LoVo (cell line): ENCODE results near the gene SYT12.
"Not testable (repeated sequence)": the region's sequence is repeated elsewhere in the genome, so short reads cannot be mapped to it uniquely, and the experiment has no call there.

Experiments used
- DNase-seq: peaks from one replicate; pipeline ENCODE4 v3.0.0-alpha.2; 2016; ENCODE audit warnings: low spot score

Gene SYT12

GRCh38 chr11:67022961-67023956, at the start of gene SYT12:
TSS of gene SYT12 (plus strand) at chr11:67023134. CDS start at chr11:67030145, 7,011 bp downstream.
- no peak for DNase-seq

GRCh38 chr11:66973956-66974580, 48.9 kb upstream of the SYT12 start:
- no peak for DNase-seq

- DNase-seq: peak; percentile 24
Observed at GRCh38 chr11:66974724-66975404, 48.1 kb upstream of the SYT12 start, which contains the start of gene C11orf86. TSS of gene C11orf86 (plus strand) at chr11:66975304. CDS start at chr11:66975363, 59 bp downstream.

- DNase-seq: no peak
Observed at GRCh38 chr11:66975405-66976027, 47.4 kb upstream of the SYT12 start.

GRCh38 chr11:66976028-66976467, 46.9 kb upstream of the SYT12 start:
- no peak for DNase-seq

GRCh38 chr11:66976925-66977324, 46.0 kb upstream of the SYT12 start:
- no peak for DNase-seq

- DNase-seq: no peak
Observed at GRCh38 chr11:66978229-66978628, 44.7 kb upstream of the SYT12 start.

GRCh38 chr11:66978717-66979116, 44.2 kb upstream of the SYT12 start:
- no peak for DNase-seq

- DNase-seq: peak; percentile 8
Observed at GRCh38 chr11:66979336-66979980, 43.5 kb upstream of the SYT12 start.

- peak; percentile 95 for DNase-seq
Observed at GRCh38 chr11:66981976-66982578, 40.9 kb upstream of the SYT12 start.

- DNase-seq: no peak
Observed at GRCh38 chr11:66983275-66983924, 39.5 kb upstream of the SYT12 start.

GRCh38 chr11:66985508-66986177, 37.3 kb upstream of the SYT12 start:
- DNase-seq: no peak

GRCh38 chr11:66986178-66986545, 36.8 kb upstream of the SYT12 start:
- DNase-seq: no peak

GRCh38 chr11:66987158-66987620, 35.7 kb upstream of the SYT12 start:
- no peak for DNase-seq

GRCh38 chr11:66987924-66988637, 34.9 kb upstream of the SYT12 start:
- no peak for DNase-seq

GRCh38 chr11:66988741-66989140, 34.2 kb upstream of the SYT12 start:
- DNase-seq: not testable (repeated sequence)

- DNase-seq: not testable (repeated sequence)
Observed at GRCh38 chr11:66989360-66989759, 33.6 kb upstream of the SYT12 start.

GRCh38 chr11:66992041-66992440, 30.9 kb upstream of the SYT12 start:
- no peak for DNase-seq
